HG02852 (cell line): Measurements from ENCODE around the gene NLE1.

Source experiments
- ATAC-seq: cut with Tn5 transposase; IDR thresholded peaks from one replicate; pipeline ENCODE4 v1.9.1; 2021; ENCODE audit warnings: mild to moderate bottlenecking, moderate library complexity; ENCODE audit not compliant: unreplicated experiment

NLE1 gene

GRCh38 chr17:35088356-35088880 is 53.7 kb downstream of the NLE1 start:
- ATAC-seq, result no peak

- ATAC-seq, result no peak
These were observed 54.3 kb downstream of the NLE1 start for GRCh38 chr17:35087731-35088355.

GRCh38 chr17:35086931-35087573 is 55.1 kb downstream of the NLE1 start:
- ATAC-seq, result no peak

- ATAC-seq, result no peak
These were observed 55.9 kb downstream of the NLE1 start for GRCh38 chr17:35086164-35086563.

GRCh38 chr17:35084987-35085386 is 57.1 kb downstream of the NLE1 start:
- ATAC-seq, result no peak

DNA sequence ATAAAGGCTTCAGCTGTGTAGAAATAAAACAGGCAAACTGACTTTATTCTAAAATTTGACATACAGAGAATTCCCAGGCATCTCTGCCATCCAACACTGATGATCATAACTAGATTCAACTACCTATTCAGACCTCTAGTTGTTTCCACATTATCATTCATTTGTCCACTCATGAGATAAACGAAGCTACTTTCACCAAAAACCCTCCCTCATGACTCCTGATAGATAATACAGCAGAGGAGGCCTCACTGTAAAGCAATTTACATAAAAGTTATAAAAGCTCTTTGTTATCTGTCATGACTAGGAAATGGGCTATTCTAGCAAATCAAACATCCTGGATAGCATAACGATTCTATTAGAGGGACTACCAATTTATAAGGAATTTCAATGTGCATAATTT is 59.0 kb downstream of the NLE1 start:
- ATAC-seq, result no peak

GRCh38 chr17:35082073-35082657 is 59.9 kb downstream of the NLE1 start:
- ATAC-seq, result no peak

DNA sequence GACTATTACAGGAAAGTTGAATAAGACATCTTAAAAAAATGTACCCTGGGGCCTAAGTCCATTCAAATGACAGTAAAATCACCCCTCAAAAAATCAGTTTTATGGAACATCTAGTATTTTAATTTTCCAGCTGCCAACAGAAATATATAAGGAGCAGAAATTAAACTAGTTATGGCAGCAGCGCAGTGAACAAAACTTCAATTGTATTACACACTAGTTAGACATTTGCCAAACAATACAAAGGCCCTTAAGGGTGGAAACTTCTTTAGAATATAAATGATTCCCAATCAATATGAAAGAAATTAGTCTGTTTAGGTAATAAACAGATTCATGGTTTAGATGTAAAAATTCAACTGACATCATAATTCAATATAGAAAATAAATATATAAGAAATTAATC is 60.5 kb downstream of the NLE1 start:
- ATAC-seq, result no peak

GRCh38 chr17:35080536-35080935 is 61.6 kb downstream of the NLE1 start:
- ATAC-seq, result peak; percentile 77

GRCh38 chr17:35079547-35080423 is 62.3 kb downstream of the NLE1 start:
- no peak for ATAC-seq
